Measurements from ENCODE around the gene FAF1. TPM values are rescaled to one million over a fixed set of nuclear protein-coding genes. Genes with fewer than 3 reads are reported as not detected.
"Not testable (repeated sequence)": the region's sequence is repeated elsewhere in the genome, so short reads cannot be mapped to it uniquely, and the experiment has no call there.

The FAF1 gene
- total RNA-seq, 1 donor from 2014 or later = 58.8 TPM

GRCh38 chr1:50936321-50936720, 23.7 kb downstream of the FAF1 start:
- no peak overlapping the region for H3K4me3 Mint-ChIP-seq
- H3K27ac Mint-ChIP-seq = no peak overlapping the region
- no peaks in the 10 kb centered on the region for H3K27me3 Mint-ChIP-seq (ENCODE audit: insufficient read depth)
- no peak for DNase-seq (ENCODE audit: low spot score)
- intact Hi-C loops (cut with micrococcal nuclease) = no loop called here
- H3K36me3 Mint-ChIP-seq (ENCODE audit: low read depth) = no peaks in the 10 kb centered on the region
- peaks cover 16% of the 10 kb centered on the region for H3K4me1 Mint-ChIP-seq (ENCODE audit: low read depth)
- no peaks in the 10 kb centered on the region for H3K9me3 Mint-ChIP-seq

DNA sequence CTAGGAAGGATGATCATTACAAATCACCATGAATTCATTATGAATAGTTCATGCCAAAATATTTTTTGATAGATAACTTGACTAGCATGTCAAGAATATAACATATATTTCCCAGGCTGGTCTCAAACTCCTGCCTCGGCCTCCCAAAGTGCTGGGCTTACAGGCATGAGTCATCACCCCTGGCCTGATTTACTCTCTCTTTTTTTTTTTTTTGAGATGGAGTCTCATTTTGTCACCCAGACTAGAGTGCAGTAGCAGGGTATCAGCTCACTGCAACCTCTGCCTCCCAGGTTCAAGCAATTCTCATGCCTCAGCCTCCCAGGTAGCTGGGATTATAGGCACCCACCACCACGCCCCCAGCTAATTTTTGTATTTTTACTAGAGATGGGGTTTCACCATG, 24.8 kb downstream of the FAF1 start:
- H3K27me3 Mint-ChIP-seq (ENCODE audit: insufficient read depth); H3K4me3 Mint-ChIP-seq; H3K36me3 Mint-ChIP-seq (ENCODE audit: low read depth); DNase-seq (ENCODE audit: low spot score); intact Hi-C loops (cut with micrococcal nuclease); H3K27ac Mint-ChIP-seq; H3K9me3 Mint-ChIP-seq: not testable (repeated sequence)
- peaks cover 23% of the 10 kb centered on the region for H3K4me1 Mint-ChIP-seq (ENCODE audit: low read depth)

DNA sequence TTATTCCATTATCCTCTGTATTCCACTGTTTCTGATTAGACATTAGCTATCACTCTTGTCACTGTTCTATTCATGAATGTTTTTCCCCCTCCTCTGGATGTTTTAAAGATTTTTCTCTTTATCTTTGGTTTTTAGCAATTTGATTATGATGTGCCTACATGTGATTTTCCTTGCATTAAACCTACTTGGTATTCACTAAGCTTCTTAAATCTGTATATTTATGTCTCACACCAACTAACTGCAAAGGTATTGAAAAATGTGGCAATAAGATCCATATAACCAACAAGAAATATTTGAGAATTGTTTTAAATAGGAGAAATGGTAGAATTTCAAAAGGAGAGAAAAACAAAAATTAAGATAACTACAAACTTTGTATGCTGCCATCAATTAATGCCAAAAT, 25.2 kb downstream of the FAF1 start:
- no peaks in the 10 kb centered on the region for H3K36me3 Mint-ChIP-seq (ENCODE audit: low read depth)
- no peak for DNase-seq (ENCODE audit: low spot score)
- no peaks in the 10 kb centered on the region for H3K9me3 Mint-ChIP-seq
- no peak overlapping the region for H3K4me3 Mint-ChIP-seq
- no peaks in the 10 kb centered on the region for H3K27me3 Mint-ChIP-seq (ENCODE audit: insufficient read depth)
- peaks cover 28% of the 10 kb centered on the region for H3K4me1 Mint-ChIP-seq (ENCODE audit: low read depth)
- intact Hi-C loops (cut with micrococcal nuclease) = no loop called here
- H3K27ac Mint-ChIP-seq = no peak overlapping the region

DNA sequence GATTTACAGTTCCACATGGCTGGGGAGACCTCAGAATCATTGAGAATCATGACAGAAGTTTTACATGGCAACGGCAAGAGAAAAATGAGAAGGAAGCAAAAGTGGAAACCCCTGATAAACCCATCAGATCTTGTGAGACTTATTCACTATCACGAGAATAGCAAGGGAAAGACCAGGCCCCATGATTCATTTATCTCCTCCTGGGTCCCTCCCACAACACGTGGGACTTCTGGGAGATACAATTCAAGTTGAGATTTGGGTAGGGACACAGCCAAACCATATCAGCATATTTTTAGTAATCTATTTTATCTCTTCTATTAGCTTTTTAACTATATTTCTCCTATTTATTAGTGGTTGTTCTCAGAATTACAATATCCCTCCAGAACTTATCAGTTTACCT, 26.3 kb downstream of the FAF1 start:
- DNase-seq (ENCODE audit: low spot score); H3K27me3 Mint-ChIP-seq (ENCODE audit: insufficient read depth); H3K4me3 Mint-ChIP-seq; H3K36me3 Mint-ChIP-seq (ENCODE audit: low read depth); intact Hi-C loops (cut with micrococcal nuclease); H3K9me3 Mint-ChIP-seq; H3K27ac Mint-ChIP-seq: not testable (repeated sequence)
- peaks cover 34% of the 10 kb centered on the region for H3K4me1 Mint-ChIP-seq (ENCODE audit: low read depth)

DNA sequence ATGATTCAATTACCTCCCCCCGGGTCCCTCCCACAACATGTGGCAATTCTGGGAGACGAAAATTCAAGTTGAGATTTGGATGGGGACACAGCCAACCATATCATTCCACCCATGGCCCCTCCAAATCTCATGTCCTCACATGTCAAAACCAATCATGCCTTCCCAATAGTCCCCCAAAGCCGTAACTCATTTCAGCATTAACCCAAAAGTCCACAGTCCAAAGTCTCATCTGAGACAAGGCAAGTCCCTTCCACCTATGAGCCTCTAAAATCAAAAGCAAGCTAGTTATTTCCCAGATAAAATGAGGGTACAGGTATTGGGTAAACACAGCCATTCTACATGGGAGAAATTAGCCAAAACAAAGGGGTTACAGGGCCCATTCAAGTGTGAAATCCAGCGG, 28.0 kb downstream of the FAF1 start:
- H3K27ac Mint-ChIP-seq; H3K36me3 Mint-ChIP-seq (ENCODE audit: low read depth); DNase-seq (ENCODE audit: low spot score); H3K4me3 Mint-ChIP-seq; intact Hi-C loops (cut with micrococcal nuclease); H3K9me3 Mint-ChIP-seq; H3K27me3 Mint-ChIP-seq (ENCODE audit: insufficient read depth): not testable (repeated sequence)
- peaks cover 34% of the 10 kb centered on the region for H3K4me1 Mint-ChIP-seq (ENCODE audit: low read depth)

GRCh38 chr1:50930965-50931737, 28.9 kb downstream of the FAF1 start:
- Mint-ChIP-seq H3K4me1 (ENCODE audit: low read depth) (peaks cover 30% of the 10 kb centered on the region), H3K36me3 (ENCODE audit: low read depth) (peaks cover 5% of the 10 kb centered on the region), H3K27me3 (ENCODE audit: insufficient read depth) (no peaks in the 10 kb centered on the region), H3K4me3 (no peak overlapping the region), H3K9me3 (no peaks in the 10 kb centered on the region), H3K27ac (no peak overlapping the region)
- no peak for DNase-seq (ENCODE audit: low spot score)
- intact Hi-C loops (cut with micrococcal nuclease) = no loop called here

DNA sequence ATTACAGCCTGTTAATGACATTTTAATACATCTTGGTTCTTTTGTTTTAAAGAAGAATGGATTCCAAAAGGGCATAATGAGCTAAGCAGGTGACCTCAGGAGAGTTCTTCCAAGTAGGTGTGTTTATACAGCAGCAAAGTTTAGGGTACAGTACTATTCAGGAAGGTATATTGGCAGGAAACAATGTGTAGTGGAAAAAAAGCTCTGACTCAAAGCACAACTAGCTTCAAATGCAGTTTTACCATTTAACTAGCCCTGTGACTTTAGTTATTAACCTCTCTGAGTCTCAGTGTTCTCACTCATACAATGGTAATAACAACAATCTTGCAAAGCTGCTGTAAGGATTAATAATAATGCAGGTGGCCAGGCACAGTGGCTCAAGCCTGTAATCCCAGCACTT, 29.9 kb downstream of the FAF1 start:
- H3K27ac Mint-ChIP-seq = no peak overlapping the region
- H3K27me3 Mint-ChIP-seq (ENCODE audit: insufficient read depth) = no peaks in the 10 kb centered on the region
- H3K36me3 Mint-ChIP-seq (ENCODE audit: low read depth) = peaks cover 8% of the 10 kb centered on the region
- peaks cover 25% of the 10 kb centered on the region for H3K4me1 Mint-ChIP-seq (ENCODE audit: low read depth)
- intact Hi-C loops (cut with micrococcal nuclease) = no loop called here
- H3K4me3 Mint-ChIP-seq = no peak overlapping the region
- no peaks in the 10 kb centered on the region for H3K9me3 Mint-ChIP-seq
- DNase-seq (ENCODE audit: low spot score) = no peak

GRCh38 chr1:50929376-50929958, 30.6 kb downstream of the FAF1 start:
- intact Hi-C loops (cut with micrococcal nuclease) = loop anchor here (1.0 to 5.0 kb wide), 5 partner anchors 31 to 260 kb away; partner anchors contain the start of gene FAF1
- H3K27ac Mint-ChIP-seq = no peak overlapping the region
- no peak overlapping the region for H3K4me3 Mint-ChIP-seq
- no peaks in the 10 kb centered on the region for H3K9me3 Mint-ChIP-seq
- H3K4me1 Mint-ChIP-seq (ENCODE audit: low read depth) = peaks cover 25% of the 10 kb centered on the region
- no peak for DNase-seq (ENCODE audit: low spot score)
- peaks cover 8% of the 10 kb centered on the region for H3K36me3 Mint-ChIP-seq (ENCODE audit: low read depth)
- H3K27me3 Mint-ChIP-seq (ENCODE audit: insufficient read depth) = no peaks in the 10 kb centered on the region

DNA sequence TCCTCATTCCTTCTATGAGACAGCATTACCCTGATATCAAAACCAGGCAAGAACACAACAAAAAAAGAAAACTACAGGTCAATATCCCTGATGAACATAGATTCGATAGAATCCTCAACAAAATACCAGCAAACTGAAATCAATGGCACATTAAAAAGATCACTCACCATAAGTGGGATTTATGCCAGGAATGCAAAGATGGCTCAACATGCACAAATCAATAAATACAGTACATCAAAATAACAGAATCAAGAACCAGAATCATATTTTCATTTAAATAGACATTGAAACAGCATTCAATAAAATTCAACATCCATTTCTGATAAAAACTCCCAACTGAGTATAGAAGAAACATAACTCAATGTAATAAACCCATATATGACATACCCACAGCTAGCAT, 36.5 kb downstream of the FAF1 start:
- Mint-ChIP-seq H3K4me3 (no peak overlapping the region), H3K9me3 (peaks cover 17% of the 10 kb centered on the region), H3K4me1 (ENCODE audit: low read depth) (no peaks in the 10 kb centered on the region), H3K36me3 (ENCODE audit: low read depth) (peaks cover 10% of the 10 kb centered on the region), H3K27ac (no peak overlapping the region), H3K27me3 (ENCODE audit: insufficient read depth) (no peaks in the 10 kb centered on the region)
- intact Hi-C loops (cut with micrococcal nuclease) = no loop called here
- no peak for DNase-seq (ENCODE audit: low spot score)

DNA sequence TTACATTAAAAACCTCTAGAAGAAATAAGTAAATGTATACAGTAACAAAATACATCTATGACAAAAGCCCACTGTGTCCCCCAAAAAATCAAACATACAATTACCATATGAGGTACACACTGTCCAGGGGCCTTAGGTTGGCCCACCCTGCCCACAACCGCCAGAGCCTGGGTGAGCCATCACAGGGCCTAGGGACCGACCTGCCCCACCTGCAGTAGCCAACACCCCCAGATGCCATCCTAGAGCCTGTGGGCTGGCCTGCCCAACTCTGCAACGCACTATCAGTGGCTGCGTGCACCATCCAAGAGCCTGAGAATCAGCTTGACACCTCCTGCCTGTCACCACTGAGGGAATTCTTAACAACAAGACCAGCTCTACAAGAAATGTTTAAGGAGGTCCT, 39.0 kb downstream of the FAF1 start:
- no peak for DNase-seq (ENCODE audit: low spot score)
- Mint-ChIP-seq H3K4me3 (no peak overlapping the region), H3K4me1 (ENCODE audit: low read depth) (no peaks in the 10 kb centered on the region), H3K27ac (no peak overlapping the region), H3K36me3 (ENCODE audit: low read depth) (peaks cover 4% of the 10 kb centered on the region), H3K27me3 (ENCODE audit: insufficient read depth) (no peaks in the 10 kb centered on the region), H3K9me3 (peaks cover 17% of the 10 kb centered on the region)
- intact Hi-C loops (cut with micrococcal nuclease) = no loop called here

GRCh38 chr1:50920409-50920808, 39.7 kb downstream of the FAF1 start:
- Mint-ChIP-seq H3K9me3 (peaks cover 17% of the 10 kb centered on the region), H3K27me3 (ENCODE audit: insufficient read depth) (no peaks in the 10 kb centered on the region), H3K36me3 (ENCODE audit: low read depth) (peaks cover 3% of the 10 kb centered on the region), H3K4me1 (ENCODE audit: low read depth) (no peaks in the 10 kb centered on the region), H3K4me3 (no peak overlapping the region), H3K27ac (no peak overlapping the region)
- intact Hi-C loops (cut with micrococcal nuclease) = no loop called here
- DNase-seq (ENCODE audit: low spot score) = no peak

DNA sequence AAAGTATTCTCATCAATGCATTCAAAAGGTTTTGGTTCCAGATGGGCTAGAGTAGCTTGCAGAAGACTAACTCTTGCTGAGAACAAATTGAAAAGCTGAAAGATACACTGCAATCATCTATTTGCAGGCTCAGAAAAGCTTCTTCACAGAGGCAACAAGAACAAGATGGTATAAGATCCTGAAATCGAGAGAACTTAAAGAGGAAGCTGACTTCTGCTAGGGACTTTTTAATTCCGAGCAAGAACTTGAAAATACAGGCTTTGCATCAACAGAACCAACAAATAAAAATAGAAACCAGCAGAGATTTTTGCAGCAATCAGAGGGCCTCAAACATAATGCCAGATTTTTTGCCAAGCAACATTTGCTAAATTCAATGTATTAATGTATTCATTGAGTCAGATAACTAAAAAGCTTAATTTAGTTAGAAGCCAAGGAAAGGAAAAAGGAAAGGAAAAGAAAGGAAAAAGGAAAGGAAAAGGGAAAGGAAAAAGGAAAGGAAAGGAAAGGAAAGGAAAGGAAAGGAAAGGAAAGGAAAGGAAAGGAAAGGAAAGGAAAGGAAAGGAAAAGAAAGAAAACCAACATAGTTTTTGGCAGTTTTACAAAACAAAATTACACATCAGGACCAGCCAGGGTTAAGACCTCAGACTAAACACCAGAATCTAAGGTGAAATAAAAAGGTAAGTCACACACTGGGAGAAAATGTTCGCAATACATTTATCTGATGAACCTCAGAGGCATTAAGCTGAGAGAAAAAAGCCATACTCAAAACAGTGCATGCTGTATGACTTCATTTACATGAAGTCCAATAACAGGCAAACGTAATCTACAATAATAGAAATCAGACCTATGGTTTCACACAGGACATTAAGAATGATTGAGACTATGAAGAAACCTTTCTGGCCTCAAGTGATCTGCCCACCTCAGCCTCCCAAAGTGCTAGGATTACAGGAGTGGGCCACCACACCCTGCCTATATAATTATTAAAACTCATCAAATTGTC, 42.6 kb downstream of the FAF1 start:
- Mint-ChIP-seq H3K27ac (no peak overlapping the region), H3K27me3 (ENCODE audit: insufficient read depth) (no peaks in the 10 kb centered on the region)

GRCh38 chr1:50915621-50916020, 44.4 kb downstream of the FAF1 start:
- no peak for DNase-seq (ENCODE audit: low spot score)
- H3K4me3 Mint-ChIP-seq = no peak overlapping the region
- H3K4me1 Mint-ChIP-seq (ENCODE audit: low read depth) = no peaks in the 10 kb centered on the region
- peaks cover 3% of the 10 kb centered on the region for H3K9me3 Mint-ChIP-seq
- H3K27ac Mint-ChIP-seq = no peak overlapping the region
- H3K27me3 Mint-ChIP-seq (ENCODE audit: insufficient read depth) = no peaks in the 10 kb centered on the region
- no peaks in the 10 kb centered on the region for H3K36me3 Mint-ChIP-seq (ENCODE audit: low read depth)
- intact Hi-C loops (cut with micrococcal nuclease) = no loop called here

More for the DNA sequence above, 42.6 kb downstream of the FAF1 start:
- no peak for DNase-seq (ENCODE audit: low spot score)
- Mint-ChIP-seq H3K36me3 (ENCODE audit: low read depth) (no peaks in the 10 kb centered on the region), H3K4me1 (ENCODE audit: low read depth) (no peaks in the 10 kb centered on the region), H3K9me3 (peaks cover 4% of the 10 kb centered on the region), H3K4me3 (no peak overlapping the region)
- intact Hi-C loops (cut with micrococcal nuclease) = no loop called here
